Measurements from ENCODE around the gene RIN2.

The RIN2 gene

GRCh38 chr20:19758133-19758500, at the start of gene RIN2:
RIN2 (plus strand) TSS chr20:19758258; CDS start chr20:19889602, 131,344 bp downstream.
- DNase-seq (ENCODE audit: low read depth), result no peak
- TF ChIP-seq, protein P1, sequence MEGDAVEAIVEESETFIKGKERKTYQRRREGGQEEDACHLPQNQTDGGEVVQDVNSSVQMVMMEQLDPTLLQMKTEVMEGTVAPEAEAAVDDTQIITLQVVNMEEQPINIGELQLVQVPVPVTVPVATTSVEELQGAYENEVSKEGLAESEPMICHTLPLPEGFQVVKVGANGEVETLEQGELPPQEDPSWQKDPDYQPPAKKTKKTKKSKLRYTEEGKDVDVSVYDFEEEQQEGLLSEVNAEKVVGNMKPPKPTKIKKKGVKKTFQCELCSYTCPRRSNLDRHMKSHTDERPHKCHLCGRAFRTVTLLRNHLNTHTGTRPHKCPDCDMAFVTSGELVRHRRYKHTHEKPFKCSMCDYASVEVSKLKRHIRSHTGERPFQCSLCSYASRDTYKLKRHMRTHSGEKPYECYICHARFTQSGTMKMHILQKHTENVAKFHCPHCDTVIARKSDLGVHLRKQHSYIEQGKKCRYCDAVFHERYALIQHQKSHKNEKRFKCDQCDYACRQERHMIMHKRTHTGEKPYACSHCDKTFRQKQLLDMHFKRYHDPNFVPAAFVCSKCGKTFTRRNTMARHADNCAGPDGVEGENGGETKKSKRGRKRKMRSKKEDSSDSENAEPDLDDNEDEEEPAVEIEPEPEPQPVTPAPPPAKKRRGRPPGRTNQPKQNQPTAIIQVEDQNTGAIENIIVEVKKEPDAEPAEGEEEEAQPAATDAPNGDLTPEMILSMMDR (conservative IDR thresholded peaks at IDR 0.05; ENCODE audit: low read length), result no peak
- H3K4me3 ChIP-seq (ENCODE audit: low read length), result peak within 1 kb of the TSS; percentile 92

DNA sequence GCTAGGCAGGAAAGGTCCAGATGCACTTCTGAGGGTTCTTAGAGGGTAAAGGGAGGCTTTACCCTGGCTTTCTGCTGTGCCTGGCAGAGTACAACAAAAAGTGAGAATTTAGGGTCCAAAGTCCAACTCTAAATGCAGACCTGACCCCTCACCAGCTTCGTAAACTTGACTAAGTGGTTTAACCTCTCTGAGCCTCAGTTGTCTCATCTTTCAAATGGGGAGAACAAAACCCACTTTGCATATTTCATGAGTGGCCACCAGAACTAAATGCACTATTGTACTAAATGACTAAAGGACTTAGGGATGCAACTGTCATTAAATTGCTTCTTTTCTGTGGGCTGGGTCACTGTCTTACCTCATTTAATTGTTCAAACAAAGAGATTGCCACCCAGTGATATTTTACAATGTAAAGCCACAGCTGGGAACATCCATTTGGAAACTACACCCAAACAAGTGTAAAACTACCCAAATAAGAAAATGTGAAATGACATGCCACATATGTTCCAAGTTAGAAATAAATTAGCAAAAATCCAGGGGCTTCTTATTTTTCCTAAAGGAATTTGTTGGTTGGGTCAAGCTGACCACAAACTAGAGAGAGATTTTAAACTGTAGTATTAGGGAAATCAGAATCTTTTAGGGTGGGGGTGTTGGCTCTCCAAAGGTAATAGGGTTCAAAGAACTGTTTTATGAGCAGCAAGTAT, 48.3 kb upstream of the RIN2 start:
- no peak for DNase-seq (ENCODE audit: low read depth)
- H3K4me3 ChIP-seq (ENCODE audit: low read length), result no peak overlapping the region
- TF ChIP-seq, protein P1 (conservative IDR thresholded peaks at IDR 0.05; ENCODE audit: low read length), result no peak

GRCh38 chr20:19710336-19711120, 47.5 kb upstream of the RIN2 start:
- DNase-seq (ENCODE audit: low read depth), result no peak

GRCh38 chr20:19711126-19711525, 46.9 kb upstream of the RIN2 start:
- DNase-seq (ENCODE audit: low read depth), result no peak
- TF ChIP-seq, protein P1 (conservative IDR thresholded peaks at IDR 0.05; ENCODE audit: low read length), result no peak
- H3K4me3 ChIP-seq (ENCODE audit: low read length), result no peak overlapping the region

More at GRCh38 chr20:19710336-19711120, 47.5 kb upstream of the RIN2 start:
- H3K4me3 ChIP-seq (ENCODE audit: low read length), result no peak overlapping the region
- TF ChIP-seq, protein P1 (conservative IDR thresholded peaks at IDR 0.05; ENCODE audit: low read length), result no peak

DNA sequence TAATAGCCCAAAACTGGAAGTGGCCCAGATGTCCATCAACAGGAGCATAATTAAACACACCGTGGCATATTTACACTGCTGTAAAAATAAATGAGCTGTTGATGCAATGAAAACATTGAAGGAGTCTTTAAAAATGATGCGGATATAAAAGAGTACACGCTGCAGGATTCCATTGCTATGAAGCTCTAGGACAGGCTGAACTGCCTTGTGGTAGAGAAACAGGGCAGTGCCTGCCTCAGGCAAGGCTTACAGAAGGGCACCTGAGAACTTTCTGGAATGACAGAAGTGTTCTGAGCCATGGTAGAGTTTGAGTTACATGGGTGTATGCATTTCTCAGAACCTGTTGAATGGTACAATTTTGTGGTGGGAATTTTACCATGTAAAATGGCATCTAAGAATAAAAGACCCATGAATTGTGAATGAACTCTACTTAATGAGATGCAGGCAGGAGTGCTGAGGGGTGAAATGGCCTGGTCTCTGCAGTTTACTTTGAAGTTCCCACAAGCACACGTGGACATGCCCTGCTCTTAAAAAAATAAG, 45.3 kb upstream of the RIN2 start:
- H3K4me3 ChIP-seq (ENCODE audit: low read length), result no peak overlapping the region
- no peak for DNase-seq (ENCODE audit: low read depth)
- TF ChIP-seq, protein P1 (conservative IDR thresholded peaks at IDR 0.05; ENCODE audit: low read length), result no peak

DNA sequence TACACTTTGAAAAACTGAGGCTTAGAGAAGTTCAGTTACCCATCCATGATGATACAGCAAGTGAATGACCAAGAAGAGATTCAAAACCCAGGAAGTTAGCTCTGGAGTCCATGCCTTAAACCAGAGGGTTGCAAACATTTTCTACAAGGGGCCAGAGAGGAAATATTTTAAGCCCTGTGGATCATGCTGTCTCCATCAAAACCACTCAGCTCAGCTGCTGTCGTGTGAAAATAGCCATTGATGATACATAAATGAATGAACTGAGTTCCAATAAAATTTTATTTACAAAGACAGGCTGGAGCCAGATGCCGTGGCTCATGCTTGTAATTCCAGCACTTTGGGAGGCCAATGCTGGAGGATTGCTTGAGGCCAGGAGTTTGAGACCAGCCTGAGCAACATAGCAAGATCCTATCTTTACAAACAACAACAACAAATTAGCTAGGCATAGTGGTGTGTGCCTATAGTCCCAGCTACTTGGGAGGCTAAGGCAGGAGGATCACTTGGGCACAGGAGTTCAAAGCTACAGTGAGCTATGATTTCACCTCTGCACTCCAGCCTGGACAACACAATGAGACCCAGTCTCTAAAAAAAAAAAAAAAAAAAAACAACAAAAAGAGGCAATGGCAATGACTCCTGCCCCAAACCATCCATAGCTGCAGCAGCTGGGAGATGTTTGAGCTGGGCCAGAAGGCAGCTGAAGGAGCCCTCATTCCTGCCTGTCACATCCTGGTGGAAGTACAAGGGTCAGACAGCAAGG, 44.1 kb upstream of the RIN2 start:
- TF ChIP-seq, protein P1 (conservative IDR thresholded peaks at IDR 0.05; ENCODE audit: low read length), result no peak
- no peak overlapping the region for H3K4me3 ChIP-seq (ENCODE audit: low read length)
- no peak for DNase-seq (ENCODE audit: low read depth)
